ENCODE results near the gene ZNF652.

- no peak for TF ChIP-seq CTCF (IDR thresholded peaks at IDR 0.05; ENCODE audit: insufficient read depth, low read length, poor library complexity, severe bottlenecking)
- TF ChIP-seq EZH2phosphoT487 (conservative IDR thresholded peaks at IDR 0.05; ENCODE audit: low read length): no peak
Observed at GRCh38 chr17:49364119-49364518, 2.1 kb upstream of the ZNF652 start.
